ENCODE data around the gene TMEM161B.
"Not testable (repeated sequence)": the region's sequence is repeated elsewhere in the genome, so short reads cannot be mapped to it uniquely, and the experiment has no call there.

TMEM161B gene

DNA sequence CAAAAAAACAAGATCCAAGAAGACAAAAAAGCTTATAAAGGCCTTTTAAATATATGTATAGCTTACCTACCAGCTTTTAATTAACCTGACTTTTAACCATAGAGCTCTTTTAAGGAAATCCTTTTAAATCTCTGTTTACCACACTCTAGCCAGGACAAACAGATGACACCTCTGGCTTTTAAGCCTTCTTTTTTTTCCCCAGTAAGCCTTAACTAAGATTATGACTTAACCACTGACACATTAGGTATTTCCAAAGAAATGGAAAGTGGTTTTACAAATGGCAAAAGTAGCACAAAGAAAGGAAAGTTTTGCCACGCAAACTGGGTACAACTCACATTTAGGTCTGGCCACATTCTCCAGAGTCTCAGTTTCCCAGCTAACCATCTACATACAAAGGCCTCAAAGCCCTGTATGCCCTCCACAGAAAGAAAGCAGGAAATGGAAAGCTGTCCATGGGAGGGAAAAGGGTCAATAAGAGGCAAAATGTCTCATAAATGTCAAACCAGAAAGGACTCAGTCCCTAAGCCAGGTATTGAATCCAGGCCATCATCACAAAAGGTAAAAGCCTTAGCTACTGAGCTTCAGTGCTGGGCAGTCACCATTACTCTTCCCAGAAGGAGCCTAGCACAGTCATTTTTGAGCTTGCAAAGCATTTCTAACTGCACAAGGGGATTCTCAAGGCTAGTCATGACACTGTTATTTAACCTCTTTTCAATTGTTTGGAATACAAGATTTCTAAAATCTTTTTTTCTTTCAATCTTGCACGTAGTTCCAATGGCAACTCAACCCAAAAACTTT, 19.7 kb downstream of the TMEM161B start:
- no peak for DNase-seq

DNA sequence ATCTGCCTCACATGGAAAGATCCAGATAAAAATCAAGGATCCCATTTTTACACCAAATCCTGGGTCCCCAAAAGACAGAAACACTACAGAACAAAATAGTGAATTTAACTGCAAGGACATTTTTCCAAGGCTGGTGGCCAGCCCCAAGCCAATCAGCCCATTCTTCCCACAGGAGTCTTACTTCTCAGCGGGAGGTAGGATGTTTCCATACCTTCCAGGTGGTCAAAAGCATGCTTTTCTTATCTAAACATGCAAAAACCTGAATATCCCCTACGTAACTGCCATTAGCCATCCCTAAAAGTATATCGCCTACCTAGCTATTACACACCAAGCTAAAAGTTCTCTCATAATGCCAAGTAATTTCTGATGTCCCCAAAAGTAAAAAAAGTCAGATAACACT, 20.6 kb downstream of the TMEM161B start:
- DNase-seq: no peak

DNA sequence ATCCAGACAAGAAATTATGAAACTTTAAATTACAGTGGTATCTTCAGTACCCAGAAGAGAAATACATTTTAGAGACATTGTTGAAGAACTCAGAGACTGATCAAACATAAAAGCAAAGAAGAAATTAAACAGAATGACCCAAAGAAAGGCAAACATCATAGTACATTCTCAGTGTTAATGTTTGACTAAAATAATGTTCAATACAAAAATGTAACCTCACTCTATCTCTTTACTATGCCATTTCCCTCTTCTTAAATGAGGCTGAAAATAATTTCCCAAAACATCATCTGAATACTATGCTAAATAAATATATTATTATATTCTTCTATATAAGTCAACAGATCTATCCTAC, 22.8 kb downstream of the TMEM161B start:
- DNase-seq: no peak

DNA sequence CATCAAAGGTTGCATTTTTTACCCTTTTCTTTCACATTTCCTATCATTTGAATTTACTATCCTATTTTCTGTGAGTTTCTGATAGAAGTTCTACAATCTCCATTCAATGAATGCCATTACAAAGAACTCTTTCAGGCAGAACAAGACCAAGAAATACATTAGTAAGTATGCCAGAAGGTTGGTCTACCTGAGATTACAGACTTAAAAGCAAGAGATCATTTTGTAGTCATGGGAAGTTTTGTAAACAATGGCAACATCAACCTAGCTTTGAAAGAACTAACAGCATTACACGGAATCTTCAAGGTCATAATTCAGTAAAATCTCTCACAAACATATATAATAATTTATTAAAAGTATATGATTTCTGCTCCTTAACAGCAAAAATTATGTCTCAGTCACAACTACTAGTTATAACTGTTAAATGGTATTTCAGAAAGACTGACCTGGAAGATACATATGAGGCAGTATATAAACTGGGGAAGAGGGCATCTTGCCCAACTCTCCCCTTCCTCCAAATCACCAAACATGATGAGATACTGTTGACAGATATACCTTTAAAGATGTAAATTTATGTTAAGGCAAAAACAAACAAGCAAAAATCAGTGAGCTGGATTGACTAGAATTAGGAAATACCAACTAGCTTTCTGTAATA, 23.3 kb downstream of the TMEM161B start:
- no peak for DNase-seq

DNA sequence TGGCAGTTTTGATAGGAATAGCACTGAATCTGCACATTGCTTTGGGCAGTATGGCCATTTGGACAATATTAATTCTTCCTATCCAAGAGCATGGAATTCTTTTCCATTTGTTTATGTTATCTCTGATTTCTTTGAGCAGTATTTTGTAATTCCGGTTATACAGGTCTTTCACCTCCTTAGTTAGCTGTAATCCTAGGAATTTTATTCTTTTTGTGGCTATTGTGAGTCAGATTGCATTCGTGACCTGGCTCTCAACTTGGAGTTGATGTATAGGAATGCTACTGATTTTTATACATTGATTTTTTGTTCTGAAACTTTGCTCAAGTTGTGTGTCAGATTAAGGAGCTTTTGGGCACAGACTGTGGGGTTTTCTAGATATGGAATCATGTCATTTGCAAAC, 24.0 kb downstream of the TMEM161B start:
- peak; percentile 59 for DNase-seq

DNA sequence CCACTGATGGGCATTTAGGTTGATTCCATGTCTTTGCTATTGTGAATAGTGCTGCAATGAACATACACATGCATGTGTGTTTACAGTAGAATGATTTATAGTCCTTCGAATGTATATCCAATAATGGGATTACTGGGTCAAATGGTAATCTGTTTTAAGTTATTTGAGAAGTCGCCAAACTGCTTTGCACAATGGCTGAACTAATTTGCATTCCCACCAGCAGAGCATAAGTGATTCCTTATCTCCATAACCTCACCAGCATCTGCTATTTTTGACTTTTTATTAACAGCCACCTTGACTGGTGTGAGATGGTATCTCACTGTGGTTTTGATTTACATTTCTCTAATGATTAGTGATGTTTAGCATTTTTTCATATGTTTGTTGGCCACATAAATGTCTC, 25.2 kb downstream of the TMEM161B start:
- DNase-seq: not testable (repeated sequence)

DNA sequence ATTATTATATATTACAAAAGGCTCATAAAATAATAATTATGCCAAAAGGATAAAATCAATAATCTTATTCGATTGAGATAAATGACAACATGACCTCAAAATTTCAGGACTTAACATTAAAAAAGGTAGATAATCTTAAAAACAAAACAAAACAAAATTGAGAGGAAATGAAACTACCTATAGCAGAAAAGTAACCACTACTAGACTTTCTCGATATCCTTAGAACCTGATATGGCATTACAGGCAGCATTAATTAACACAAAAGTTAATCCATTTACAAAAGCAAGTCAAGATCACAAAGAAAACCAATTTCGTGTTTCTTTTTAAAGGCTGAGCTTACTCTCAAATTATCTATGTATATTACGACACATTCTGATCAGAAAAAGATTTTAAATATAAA, 29.9 kb downstream of the TMEM161B start:
- no peak for DNase-seq

DNA sequence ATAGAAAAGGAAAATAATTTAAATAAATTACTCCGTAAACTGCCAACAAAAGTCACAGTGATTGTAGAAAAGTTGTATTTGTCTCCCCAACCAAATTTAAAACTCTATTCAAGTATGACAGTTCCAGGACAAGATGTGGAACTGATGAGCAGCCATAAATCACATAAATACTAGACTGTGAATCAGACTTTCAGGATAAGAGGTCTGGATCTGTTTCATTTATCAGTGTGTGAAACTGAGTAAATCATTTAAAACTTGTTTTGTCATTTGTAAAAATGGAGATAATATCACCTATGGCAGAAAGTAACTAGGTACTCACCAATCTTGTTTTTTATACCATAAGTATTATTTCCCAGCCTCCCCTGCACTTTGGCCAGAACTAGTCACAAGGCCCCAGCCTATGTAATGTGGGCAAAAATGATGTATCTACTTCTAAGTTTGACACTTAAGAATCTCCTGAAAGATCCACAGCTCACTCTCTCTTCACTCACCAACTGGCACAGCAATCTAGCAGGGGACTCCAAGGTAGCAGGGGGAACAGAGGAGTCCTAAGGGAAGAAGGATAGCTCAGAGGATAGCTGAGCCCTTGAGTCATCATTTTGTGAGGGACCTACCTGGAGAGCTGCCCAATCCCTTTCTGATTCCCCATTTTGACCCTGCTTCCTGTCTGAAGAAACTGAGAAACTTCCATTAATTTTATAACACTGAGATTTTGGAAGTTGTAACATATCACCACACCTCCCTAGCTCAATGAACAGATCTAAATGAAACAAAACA, 31.6 kb downstream of the TMEM161B start:
- DNase-seq: peak; percentile 63

DNA sequence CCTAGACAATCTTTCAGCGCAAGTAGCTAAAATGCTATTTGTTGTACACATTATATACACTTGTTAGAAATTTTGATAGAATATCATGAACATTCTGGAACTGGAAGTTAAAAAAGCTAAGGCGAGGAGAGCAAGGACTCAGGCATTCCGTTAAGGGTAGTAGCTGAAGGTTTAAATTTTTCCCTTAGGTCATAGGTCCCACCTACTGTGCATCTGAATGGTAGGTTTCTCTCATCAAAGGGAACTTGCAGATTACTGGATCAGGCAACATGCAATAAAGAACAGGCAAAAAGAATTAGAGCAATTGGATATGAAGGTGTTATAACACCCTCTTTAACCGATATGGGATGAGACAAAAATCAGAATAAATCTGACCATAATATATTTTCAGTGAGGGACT, 32.8 kb downstream of the TMEM161B start:
- no peak for DNase-seq

DNA sequence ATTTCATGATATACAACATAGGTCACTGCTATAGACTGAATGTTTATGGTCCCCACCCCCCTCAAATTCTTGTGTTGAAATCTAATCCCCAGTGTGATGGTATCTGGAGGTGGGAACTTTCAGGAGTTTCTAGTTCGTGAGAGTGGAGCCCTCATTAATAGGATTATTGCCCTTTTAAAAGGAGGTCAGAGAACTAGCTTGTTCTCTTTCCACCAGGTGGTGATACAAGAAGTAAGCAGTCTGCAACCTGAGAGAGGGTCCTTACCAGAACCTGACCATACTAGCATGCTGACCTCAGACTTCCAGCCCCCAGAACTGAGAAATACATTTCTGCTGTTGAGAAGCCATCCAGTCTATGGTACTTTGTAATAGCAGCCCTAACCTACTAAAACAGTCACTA, 33.3 kb downstream of the TMEM161B start:
- no peak for DNase-seq

DNA sequence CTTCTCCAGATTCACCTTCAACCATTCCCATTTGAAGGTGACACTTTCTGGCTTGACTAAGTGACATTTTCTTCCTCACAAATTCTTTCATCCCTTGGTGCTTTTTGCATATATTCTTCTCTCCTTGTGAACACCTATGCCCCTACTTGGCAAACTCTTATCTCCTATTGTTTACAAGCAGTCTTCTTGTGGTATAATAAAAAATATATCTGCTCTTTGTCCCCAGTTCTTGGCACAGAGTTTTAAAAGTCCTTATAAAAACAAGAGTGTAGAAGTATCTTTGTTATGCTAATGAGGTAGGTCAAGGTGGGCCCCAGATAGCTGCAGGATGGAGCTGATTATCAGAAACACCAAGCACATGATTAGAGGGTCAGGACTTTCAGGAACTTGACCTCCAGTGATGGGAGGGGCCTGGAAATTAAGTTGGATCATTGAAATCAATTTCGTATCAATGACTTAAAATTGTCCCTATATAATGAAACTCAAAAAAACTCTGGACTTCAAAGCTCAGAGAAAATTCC, 38.0 kb downstream of the TMEM161B start:
- DNase-seq: no peak

DNA sequence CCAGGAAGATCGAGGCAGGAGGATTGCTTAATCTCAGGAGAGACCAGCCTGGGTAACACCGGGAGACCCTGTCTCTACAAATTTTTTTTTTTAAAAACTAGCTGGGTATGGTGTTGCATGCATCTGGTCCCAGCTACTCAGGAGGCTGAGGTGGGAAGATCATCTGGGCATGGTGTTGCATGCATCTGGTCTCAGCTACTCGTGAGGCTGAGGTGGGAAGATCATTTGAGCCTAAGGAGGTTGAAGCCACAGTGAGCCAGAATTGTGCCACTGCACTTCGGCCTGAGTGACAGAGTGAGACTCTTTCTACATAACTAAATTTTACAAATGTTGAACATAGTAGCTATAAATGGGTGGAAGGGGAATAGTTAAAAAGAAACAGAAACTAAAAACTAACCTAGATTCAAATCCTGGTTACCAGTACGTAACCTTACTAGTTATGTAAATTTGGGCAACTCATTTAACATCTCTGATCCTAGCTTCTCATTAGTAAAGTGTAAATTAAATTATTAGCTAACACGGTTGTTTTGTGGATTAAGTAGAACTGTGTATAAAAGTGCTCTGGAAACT, 41.7 kb downstream of the TMEM161B start:
- no peak for DNase-seq

DNA sequence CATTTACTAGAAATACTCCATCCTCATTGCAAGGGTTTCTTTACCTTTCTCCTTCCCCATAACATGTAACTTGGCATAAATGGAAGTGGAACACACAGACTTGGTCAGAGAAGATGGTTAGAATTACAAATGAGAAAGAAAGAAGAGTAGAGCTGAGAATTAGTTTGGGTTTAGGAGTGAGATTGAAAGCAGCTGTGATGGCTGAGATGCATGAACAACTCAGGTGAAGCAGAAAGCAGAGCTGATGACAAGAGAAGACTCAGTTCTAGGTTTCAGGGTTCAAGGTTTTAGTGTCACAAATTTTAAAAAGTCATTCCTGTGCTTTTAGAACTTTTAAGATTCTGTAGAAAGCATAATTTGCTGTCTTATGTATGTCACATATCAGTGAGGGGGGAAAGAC, 54.0 kb downstream of the TMEM161B start:
- no peak for DNase-seq

DNA sequence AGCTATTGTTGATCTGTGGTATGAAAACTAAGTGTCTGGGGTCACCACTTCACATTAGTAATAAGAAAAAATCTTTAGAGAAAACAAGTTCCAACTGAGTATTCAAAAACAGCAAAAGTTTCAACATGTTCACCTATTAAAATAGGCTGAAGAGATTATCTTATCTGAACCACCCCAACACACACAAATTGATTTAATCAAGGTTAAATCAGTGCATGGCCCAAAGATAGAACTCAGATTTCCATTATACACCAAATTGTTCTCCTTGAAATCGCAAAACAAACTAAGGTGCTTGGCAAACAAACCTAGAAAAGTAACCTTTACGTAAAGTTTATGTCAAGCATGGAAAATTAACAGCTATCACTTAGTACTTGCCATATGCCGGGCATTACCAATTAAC, 61.1 kb downstream of the TMEM161B start:
- no peak for DNase-seq

DNA sequence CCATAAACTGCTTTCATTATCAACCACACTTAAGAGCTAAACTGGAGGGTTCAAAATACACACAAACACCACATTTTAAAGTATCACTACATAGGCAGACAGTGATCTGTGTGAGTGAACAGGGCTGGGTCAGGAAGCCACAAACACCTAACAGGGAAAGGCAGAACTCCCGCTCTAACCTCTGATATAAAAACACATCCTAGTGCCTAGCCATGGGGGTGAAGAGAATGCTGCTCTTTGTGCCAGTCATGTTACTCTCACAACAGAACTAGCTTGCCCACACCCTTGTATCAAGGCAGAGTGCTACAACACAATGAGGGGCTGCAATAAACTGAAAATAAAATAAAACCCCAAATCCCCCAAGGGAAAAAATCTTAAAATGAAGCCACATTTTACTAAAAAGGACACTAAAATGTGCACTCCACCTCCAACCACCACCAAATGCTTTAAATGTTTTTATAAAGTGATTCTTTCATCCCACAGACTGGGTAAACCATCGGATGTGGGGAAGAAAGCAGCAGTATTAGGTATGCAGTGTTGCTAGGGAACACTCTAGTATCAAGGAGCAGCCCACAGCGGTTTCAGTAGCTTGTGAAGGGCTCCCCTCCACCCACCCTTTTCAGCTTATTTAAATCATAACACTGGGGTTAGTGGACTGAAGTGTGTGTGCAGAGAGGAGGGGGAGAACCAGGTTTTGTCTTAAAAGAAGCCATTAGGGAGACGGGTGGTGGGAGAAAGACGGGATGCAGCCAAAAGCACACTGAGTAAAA, 64.5 kb downstream of the TMEM161B start:
- no peak for DNase-seq

DNA sequence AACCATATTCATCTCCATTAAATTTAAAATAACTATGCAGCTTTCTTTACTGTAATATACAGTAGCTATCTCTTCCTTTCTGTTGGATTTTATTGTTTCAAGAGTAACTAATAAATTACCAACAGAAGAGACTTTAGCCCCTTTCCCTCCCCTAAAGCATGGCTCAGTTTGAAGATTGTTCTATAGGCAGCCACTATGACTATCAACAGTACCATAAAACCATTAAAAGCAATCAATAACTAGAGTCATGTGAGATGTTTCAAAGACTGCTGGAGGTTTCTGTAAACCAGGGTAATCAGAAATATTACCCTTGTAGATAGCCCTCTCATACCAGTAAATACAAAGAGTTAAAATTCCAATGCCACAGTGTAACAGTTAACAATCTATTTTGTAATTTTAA, 73.0 kb downstream of the TMEM161B start:
- no peak for DNase-seq

DNA sequence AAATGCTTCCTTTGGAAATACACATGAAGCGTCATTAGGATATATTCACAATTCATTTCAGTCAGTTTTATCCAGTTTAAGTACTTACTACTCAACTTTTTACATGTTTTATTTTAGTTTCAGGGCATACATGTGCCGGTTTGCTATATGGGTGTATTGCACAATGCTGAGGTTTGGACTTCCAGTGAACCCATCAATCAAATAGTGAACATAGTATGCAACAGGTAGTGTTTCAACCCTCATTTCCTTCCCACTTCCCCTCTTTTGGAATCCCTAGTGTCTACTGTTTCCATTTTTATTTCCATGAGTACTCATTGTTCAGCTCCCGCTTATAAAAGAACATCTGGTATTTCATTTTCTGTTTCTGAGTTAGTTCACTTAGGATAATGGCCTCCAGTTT, 74.7 kb downstream of the TMEM161B start:
- no peak for DNase-seq

DNA sequence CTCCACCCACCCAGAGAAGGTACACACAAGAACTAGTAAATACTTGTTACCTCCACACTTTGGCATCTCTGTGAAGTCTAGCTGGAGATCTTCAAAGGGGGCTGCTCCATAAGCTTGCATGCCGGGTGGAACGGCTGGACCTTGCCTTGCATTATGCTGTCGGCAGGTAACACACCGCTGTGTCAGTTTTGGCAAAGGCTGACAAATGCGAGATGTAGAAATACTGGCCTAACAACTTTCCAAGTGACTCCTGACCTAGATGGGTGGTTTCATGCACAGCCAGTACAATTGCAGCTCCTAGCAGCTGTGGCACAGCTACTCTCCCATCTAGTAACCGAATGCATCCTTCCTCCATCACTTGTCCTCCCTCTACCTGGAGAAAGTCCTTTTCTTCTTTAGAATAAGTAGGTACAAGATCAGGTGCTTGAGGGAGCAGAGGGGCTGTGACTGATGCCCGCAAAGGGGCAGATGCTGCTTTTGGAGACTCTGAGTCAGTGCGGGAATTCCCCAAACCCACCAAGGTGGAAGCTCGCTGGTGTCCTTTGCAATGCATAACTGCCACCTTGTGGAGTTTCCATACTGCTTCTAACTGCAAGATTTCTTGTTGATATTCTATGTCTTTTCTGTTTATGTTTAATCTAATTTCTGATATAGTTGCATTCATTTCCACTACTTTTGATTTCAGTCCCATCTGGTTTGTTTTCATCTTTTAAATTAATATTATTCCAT, 78.4 kb downstream of the TMEM161B start:
- DNase-seq: no peak

DNA sequence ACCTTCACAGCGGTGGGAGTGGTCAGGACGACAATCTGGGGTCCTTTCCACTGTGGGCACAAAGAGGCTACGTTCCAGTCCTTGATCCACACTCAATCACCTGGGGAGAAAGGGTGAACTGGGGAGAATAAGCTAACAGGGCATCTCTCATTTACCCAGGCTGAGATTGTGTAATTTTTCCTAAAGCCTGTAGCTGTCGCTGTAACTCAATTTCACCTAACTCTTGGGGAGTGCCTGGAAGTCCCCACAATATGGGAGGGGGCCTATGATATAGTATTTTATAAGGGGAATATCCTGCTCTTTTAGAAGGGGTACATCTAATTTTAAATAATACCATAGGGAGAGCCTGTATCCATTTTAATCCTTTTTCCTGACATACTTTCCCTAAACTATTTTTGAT, 79.2 kb downstream of the TMEM161B start:
- not testable (repeated sequence) for DNase-seq

DNA sequence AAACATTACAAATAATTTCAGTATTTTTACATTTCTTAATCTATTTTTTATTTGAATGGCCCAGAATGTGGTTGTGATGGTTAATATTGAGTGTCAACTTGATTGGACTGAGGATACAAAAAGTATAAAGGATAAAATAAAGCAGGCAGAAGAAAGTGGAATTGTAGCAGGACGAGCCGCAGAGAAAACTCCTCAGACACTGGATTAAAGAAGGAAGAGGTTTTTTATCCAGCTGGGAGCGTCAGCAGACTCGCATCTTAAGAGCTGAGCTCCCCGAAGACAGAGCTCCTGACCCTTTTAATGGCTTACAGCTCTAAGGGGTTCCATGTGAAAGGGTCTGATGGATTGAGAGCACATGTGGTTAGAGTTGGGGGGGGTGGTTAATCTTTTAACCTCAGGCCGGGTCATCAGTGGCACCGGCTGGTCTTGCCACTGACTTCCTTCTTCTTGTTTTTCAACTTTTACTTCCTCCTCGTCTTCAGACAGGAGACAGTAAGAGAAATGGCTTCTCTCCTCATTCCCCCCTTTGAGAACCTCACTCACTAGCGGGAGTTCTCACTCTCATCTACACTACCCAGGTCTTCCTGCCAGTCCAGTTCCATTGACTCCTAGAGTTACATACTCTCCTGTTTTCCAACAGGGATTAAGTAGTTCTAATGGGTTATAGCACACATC, 80.0 kb downstream of the TMEM161B start:
- DNase-seq: no peak

DNA sequence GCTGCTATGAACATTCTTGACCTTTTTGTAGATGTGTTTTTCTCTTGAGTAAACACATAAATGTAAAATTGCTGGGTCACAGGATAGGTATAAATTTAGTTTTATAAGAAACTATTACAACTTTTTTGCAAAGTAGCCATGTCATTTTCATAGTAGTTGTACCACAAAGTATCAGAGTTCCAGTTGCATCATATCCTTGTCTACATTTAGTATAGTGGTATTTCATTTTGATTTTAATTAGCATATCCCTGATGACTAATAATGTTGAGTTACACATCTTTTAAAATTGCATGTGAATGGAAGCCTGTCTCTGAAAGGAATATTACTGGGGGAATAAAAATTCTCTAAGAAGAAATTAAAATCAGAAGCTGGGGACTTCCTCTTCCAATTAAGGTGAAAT, 85.4 kb downstream of the TMEM161B start:
- DNase-seq: no peak
